HG03159 (cell line): Measurements from ENCODE around the gene MYH15.
A peak's percentile ranks its signal among the peaks of the same experiment; 100 is the strongest.

Experiments
- ATAC-seq: cut with Tn5 transposase; IDR thresholded peaks from one replicate; pipeline ENCODE4 v1.9.1; 2021; ENCODE audit warnings: mild to moderate bottlenecking, moderate library complexity; ENCODE audit not compliant: unreplicated experiment

Gene MYH15

GRCh38 chr3:108474581-108474980 is 35.8 kb downstream of the MYH15 start:
- no peak for ATAC-seq

- no peak for ATAC-seq
Measured at GRCh38 chr3:108473711-108474110, 36.7 kb downstream of the MYH15 start.

- ATAC-seq = no peak
Measured at GRCh38 chr3:108472001-108472591, 38.3 kb downstream of the MYH15 start.

GRCh38 chr3:108471426-108471825 is 39.0 kb downstream of the MYH15 start:
- no peak for ATAC-seq

GRCh38 chr3:108469126-108469525 is 41.3 kb downstream of the MYH15 start:
- no peak for ATAC-seq

- ATAC-seq = no peak
Measured at GRCh38 chr3:108468577-108468976, 41.8 kb downstream of the MYH15 start.

- no peak for ATAC-seq
Measured at GRCh38 chr3:108462899-108463298, 47.5 kb downstream of the MYH15 start.

- peak; percentile 81 for ATAC-seq
Measured at GRCh38 chr3:108461661-108462111, 48.7 kb downstream of the MYH15 start.

GRCh38 chr3:108459225-108459624 is 51.2 kb downstream of the MYH15 start:
- ATAC-seq = no peak

GRCh38 chr3:108455212-108455705 is 55.1 kb downstream of the MYH15 start:
- ATAC-seq = no peak

GRCh38 chr3:108453565-108453964 is 56.8 kb downstream of the MYH15 start:
- no peak for ATAC-seq

- no peak for ATAC-seq
Measured at GRCh38 chr3:108450444-108450843, 60.0 kb downstream of the MYH15 start.

- ATAC-seq = peak; percentile 57
Measured at GRCh38 chr3:108448593-108448992, 61.8 kb downstream of the MYH15 start.

GRCh38 chr3:108447096-108447847 is 63.1 kb downstream of the MYH15 start:
- no peak for ATAC-seq

GRCh38 chr3:108442281-108442680 is 68.1 kb downstream of the MYH15 start:
- no peak for ATAC-seq

GRCh38 chr3:108441518-108441917 is 68.9 kb downstream of the MYH15 start:
- no peak for ATAC-seq

- ATAC-seq = no peak
Measured at GRCh38 chr3:108441071-108441507, 69.3 kb downstream of the MYH15 start.

GRCh38 chr3:108438542-108438941 is 71.9 kb downstream of the MYH15 start:
- ATAC-seq = no peak

- ATAC-seq = no peak
Measured at GRCh38 chr3:108437439-108437838, 73.0 kb downstream of the MYH15 start.

GRCh38 chr3:108433928-108434327 is 76.5 kb downstream of the MYH15 start:
- no peak for ATAC-seq

GRCh38 chr3:108432431-108432830 is 78.0 kb downstream of the MYH15 start:
- ATAC-seq = no peak

- no peak for ATAC-seq
Measured at GRCh38 chr3:108430540-108430939, 79.9 kb downstream of the MYH15 start.
